AG09309 (cell line): Measurements from ENCODE around the gene TECR.
"Not testable (repeated sequence)": the region's sequence is repeated elsewhere in the genome, so short reads cannot be mapped to it uniquely, and the experiment has no call there.

Source experiments
- DNase-seq: peaks from one replicate; pipeline ENCODE4 v3.0.0-alpha.2; 2010; ENCODE audit warnings: low read depth
- H3K4me3 ChIP-seq: 2 replicates; pipeline ENCODE4 v1.5.1; 2011; ENCODE audit warnings: mild to moderate bottlenecking, low read depth, low read length, moderate library complexity; ENCODE audit not compliant: control insufficient read depth
- TF ChIP-seq, protein P1 (sequence below): IDR thresholded peaks from 2 replicates; pipeline ENCODE4 v1.5.1; 2011; ENCODE audit warnings: mild to moderate bottlenecking, low read depth, low read length, inconsistent platforms; ENCODE audit not compliant: insufficient read depth, control insufficient read depth; ENCODE audit errors: missing control alignments

Gene TECR

DNA sequence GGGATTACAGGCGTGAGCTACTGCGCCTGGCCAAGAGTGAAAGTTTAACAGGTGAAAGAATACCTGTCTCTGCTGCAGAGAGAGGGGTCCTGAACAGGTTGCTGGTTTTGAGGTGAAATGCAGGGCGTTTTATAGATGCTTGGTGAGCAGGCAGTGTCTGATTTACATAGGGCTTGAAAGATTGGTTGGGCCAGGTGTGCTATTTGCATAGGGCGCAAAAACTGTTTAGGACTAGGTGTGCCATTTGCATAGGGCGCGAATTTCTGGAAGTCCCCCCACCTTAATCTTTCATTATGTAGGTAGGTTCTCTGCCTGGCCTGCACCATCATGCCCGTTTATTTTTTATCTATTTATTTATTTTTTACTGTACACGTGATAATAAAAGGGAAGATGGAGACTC lies 47.0 kb downstream of the TECR start:
- H3K4me3 ChIP-seq = no peak overlapping the region
- DNase-seq = no peak
- TF ChIP-seq, protein P1, sequence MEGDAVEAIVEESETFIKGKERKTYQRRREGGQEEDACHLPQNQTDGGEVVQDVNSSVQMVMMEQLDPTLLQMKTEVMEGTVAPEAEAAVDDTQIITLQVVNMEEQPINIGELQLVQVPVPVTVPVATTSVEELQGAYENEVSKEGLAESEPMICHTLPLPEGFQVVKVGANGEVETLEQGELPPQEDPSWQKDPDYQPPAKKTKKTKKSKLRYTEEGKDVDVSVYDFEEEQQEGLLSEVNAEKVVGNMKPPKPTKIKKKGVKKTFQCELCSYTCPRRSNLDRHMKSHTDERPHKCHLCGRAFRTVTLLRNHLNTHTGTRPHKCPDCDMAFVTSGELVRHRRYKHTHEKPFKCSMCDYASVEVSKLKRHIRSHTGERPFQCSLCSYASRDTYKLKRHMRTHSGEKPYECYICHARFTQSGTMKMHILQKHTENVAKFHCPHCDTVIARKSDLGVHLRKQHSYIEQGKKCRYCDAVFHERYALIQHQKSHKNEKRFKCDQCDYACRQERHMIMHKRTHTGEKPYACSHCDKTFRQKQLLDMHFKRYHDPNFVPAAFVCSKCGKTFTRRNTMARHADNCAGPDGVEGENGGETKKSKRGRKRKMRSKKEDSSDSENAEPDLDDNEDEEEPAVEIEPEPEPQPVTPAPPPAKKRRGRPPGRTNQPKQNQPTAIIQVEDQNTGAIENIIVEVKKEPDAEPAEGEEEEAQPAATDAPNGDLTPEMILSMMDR = no peak

DNA sequence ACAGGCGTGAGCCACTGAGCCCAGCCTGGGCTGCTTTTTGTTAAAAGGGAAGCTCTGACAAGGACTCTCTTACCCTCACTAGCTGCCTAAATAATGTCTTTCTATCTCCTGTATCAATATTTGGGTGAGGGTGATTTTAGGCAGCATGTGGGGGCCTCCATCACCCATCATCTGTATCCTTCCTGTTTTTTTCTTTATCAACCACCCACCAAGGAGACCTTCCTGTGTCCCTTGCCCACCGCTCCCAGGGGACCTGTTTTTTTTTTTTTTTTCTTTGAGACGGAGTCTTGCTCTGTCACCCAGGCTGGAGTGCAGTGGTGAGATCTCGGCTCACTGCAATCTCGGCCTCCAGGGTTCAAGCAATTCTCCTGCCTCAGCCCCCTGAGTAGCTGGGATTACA lies 47.9 kb downstream of the TECR start:
- no peak for DNase-seq
- TF ChIP-seq, protein P1 = no peak
- no peak overlapping the region for H3K4me3 ChIP-seq

DNA sequence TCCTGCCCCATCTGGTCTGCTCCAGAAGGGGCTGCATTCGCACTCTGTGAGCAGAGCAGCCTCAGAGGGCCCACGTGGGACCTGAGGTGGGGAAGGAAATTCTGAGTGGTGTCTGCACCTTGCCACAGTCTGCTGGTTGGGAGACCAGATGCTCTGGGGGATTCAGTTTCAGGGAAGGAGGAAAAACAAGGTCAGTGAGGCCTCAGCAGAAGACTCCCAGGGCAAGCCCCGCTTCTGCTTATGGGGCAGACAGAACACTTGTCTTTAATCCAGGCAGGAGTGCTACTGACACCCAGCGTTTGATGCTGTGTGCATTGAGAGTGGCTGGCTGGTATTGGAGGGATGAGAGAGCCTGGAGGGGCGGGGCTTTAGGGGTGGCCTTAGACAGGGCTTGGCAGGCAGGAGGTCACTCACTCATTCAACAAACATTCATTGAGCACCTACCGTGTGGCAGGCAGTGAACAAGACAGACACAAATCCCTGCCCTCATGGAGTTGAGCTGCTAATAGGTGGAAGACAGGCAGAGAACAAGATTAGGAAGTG lies 48.6 kb downstream of the TECR start:
- DNase-seq = no peak
- H3K4me3 ChIP-seq = no peak overlapping the region

DNA sequence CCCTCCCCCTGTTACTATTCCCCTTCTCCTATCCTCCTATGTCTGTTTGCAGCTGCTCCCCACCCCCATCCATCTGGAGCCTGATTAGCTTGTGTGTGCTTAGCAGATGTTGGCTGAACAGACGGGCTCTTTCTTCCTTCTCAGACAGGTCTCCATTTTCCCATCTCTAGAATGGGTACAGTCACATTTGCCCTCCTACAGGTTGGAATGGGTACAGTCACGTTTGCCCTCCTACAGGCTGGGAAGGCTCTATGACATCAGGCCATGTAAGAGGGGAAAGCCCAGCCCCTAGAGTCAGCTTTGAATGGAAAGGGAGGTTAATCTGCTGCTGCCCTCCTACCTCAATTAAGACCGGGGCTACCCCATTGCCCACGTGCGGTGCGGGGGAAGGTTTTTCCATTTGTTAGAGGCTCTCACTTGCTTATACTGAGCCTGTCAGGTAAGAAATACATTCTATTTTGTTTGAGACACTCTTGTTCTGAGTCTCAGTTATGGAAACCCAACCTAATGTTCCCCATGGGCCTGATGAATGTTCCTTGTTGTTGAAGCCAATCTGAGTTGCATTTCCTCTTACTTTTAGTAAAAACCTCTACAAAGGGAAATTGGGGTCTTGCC lies 51.3 kb downstream of the TECR start:
- H3K4me3 ChIP-seq = no peak overlapping the region
- DNase-seq = no peak
- TF ChIP-seq, protein P1 = no peak

More for the DNA sequence above, 48.6 kb downstream of the TECR start:
- TF ChIP-seq, protein P1 = no peak

DNA sequence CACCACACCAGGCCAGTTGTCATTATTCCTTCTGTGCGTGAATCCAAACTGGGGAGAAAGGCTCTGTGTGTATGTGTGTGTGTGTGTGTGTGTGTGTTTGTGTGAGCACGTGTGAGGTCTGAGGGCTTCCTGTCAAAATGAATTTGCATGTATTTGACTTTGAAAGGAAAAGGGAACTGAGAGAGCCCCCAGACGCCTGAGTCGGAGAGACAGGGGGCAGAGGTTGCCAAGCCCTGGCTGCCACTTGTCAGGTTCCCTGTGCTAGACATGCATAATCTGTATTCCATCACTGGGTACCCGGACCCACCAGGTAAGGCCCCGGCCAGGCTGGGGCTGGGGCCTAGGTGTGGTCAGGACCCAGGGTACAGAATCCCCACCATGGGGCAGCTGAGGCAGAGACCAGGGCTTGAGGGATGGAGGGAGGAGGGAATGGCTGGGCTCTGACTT lies 53.5 kb downstream of the TECR start, which contains the start of gene CLEC17A:
Gene CLEC17A, plus strand, starts transcription at position 191 of the 447 bp plus-strand sequence. Its CDS starts 77 bp downstream, at position 268.
- no peak within 1 kb of the TSS for H3K4me3 ChIP-seq
- TF ChIP-seq, protein P1 = no peak
- DNase-seq = no peak

DNA sequence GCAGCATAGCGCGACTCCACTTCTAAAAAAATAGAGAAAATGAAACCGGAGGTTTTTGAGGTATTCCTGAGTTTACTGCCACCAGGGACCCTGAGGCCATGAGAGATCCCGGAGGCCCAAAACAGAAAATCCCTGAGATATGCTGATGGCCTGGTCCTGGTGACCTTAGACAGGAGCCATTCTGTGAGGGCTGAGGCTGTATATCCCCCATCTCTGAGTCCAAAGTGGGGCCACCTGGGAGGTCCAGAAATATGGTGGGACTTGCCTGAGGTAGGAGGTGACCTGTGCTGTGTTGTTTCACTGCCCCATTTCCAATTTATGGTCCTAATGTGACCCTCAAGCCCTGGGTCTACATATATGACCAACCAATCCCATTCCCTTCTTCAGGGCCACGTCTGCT lies 55.0 kb downstream of the TECR start:
- not testable (repeated sequence) for H3K4me3 ChIP-seq, DNase-seq

DNA sequence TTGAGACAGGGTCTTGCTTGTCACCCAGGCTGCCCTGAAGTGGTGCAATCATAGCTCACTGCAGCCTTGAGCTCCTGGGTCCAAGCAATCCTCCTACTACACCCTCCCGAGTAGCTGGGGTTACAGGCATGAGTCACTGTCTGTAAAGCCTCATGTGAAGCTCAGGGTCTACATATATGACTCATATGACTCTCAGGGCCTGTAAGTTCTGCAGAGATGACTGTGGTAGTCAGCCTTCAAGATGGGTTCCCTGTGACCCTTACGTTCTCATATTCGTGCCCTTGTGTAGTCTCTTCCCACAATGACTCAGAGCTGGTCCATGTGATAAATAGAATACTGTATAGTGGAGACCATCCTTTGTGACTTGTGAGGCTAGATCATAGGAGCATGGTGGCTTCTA lies 55.8 kb downstream of the TECR start:
- H3K4me3 ChIP-seq, DNase-seq: not testable (repeated sequence)

DNA sequence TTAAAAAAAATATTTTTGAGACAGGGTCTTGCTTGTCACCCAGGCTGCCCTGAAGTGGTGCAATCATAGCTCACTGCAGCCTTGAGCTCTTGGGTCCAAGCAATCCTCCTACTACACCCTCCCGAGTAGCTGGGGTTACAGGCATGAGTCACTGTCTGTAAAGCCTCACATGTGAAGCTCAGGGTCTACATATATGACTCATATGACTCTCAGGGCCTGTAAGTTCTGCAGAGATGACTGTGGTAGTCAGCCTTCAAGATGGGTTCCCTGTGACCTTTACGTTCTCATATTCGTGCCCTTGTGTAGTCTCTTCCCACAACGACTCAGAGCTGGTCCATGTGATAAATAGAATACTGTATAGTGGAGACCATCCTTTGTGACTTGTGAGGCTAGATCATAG lies 60.0 kb downstream of the TECR start:
- DNase-seq, H3K4me3 ChIP-seq: not testable (repeated sequence)
